ENCODE results near the gene RLBP1. TPM values are rescaled to one million over a fixed set of nuclear protein-coding genes. Genes with fewer than 3 reads are reported as not detected.
A peak's percentile ranks its signal among the peaks of the same experiment; 100 is the strongest.

RLBP1 gene
- total and polyA plus RNA-seq, 2 donors from 2014 or later, result not detected

DNA sequence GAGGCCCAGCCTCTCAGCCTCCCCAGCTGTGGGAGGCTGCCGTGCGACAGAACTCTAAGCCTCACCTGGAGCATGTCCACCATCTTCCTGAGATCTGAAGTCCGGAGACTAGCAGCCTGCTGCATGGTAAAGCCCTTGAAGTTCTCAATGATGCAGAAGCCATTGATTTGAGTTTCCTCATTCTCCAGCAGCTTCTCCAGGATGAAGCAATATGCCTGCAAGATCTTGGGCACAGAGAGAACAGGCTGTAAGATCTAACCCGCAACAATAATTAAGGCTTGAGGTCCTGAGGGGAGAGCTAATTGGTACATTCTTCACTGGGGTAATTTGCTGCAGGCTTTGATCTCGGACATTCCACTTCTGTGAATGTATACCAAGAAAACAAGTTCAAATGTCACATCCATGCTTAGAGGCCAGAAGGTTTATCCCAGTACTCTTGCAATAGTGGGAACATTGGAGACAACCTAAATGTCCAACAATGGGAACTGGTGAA lies 9.7 kb downstream of the RLBP1 start:
- TF ChIP-seq, protein P1, sequence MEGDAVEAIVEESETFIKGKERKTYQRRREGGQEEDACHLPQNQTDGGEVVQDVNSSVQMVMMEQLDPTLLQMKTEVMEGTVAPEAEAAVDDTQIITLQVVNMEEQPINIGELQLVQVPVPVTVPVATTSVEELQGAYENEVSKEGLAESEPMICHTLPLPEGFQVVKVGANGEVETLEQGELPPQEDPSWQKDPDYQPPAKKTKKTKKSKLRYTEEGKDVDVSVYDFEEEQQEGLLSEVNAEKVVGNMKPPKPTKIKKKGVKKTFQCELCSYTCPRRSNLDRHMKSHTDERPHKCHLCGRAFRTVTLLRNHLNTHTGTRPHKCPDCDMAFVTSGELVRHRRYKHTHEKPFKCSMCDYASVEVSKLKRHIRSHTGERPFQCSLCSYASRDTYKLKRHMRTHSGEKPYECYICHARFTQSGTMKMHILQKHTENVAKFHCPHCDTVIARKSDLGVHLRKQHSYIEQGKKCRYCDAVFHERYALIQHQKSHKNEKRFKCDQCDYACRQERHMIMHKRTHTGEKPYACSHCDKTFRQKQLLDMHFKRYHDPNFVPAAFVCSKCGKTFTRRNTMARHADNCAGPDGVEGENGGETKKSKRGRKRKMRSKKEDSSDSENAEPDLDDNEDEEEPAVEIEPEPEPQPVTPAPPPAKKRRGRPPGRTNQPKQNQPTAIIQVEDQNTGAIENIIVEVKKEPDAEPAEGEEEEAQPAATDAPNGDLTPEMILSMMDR (IDR thresholded peaks at IDR 0.05; ENCODE audit: borderline replicate concordance, extremely low read depth, insufficient read depth), result no peak
- intact Hi-C loops (cut with DNase I), result no loop called here
- Histone ChIP-seq H3K36me3 (ENCODE audit: control insufficient read depth in 2 of 3, insufficient read depth in 3 of 3, low read length in 3 of 3) (no peaks in the 10 kb centered on the region), H3K4me3 (ENCODE audit: low read length in 3 of 3) (no peak overlapping the region), H3K27ac (ENCODE audit: low read depth in 2 of 2, low read length in 2 of 2) (no peak overlapping the region), H3K4me1 (ENCODE audit: control insufficient read depth in 2 of 3, insufficient read depth in 2 of 3, low read depth in 1 of 3, low read length in 3 of 3) (no peaks in the 10 kb centered on the region), H3K9me3 (ENCODE audit: control insufficient read depth in 2 of 3, insufficient read depth in 1 of 3, low read length in 3 of 3) (no peaks in the 10 kb centered on the region), H3K9ac (ENCODE audit: low read length in 3 of 3) (no peak overlapping the region), H3K27me3 (ENCODE audit: control insufficient read depth, insufficient read depth, low read length) (no peaks in the 10 kb centered on the region)
- FAIRE-seq (no peak), DNase-seq (peak in 1 of 5 donors; percentile 27)

DNA sequence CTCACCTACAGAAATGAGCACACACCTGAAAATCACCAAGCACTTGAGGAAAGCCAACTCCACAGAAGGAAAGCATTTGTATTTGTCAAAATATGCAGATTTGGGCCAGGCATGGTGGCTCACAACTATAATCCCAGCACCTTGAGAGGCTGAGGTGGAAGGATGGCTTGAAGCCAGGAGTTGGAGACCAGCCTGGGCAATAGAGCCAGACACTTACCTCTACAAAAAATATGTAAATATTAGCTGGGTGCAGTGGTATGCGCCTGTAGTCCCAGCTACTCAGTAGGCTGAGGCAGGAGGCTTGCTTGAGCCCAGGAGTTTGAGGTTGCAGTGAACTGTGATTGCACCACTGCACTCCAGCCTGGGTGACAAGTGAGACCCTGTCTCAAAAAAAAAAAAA lies 12.3 kb downstream of the RLBP1 start:
- no peak overlapping the region for H3K9ac ChIP-seq (ENCODE audit: low read length in 3 of 3)
- no peak overlapping the region for H3K4me3 ChIP-seq (ENCODE audit: low read length in 3 of 3)
- H3K27me3 ChIP-seq (ENCODE audit: control insufficient read depth, insufficient read depth, low read length), result no peaks in the 10 kb centered on the region
- FAIRE-seq, result no peak
- intact Hi-C loops (cut with DNase I), result no loop called here
- no peaks in the 10 kb centered on the region for H3K9me3 ChIP-seq (ENCODE audit: control insufficient read depth in 2 of 3, insufficient read depth in 1 of 3, low read length in 3 of 3)
- H3K27ac ChIP-seq (ENCODE audit: low read depth in 2 of 2, low read length in 2 of 2), result no peak overlapping the region
- H3K4me1 ChIP-seq (ENCODE audit: control insufficient read depth in 2 of 3, insufficient read depth in 2 of 3, low read depth in 1 of 3, low read length in 3 of 3), result no peaks in the 10 kb centered on the region
- H3K36me3 ChIP-seq (ENCODE audit: control insufficient read depth in 2 of 3, insufficient read depth in 3 of 3, low read length in 3 of 3), result no peaks in the 10 kb centered on the region
- TF ChIP-seq, protein P1 (IDR thresholded peaks at IDR 0.05; ENCODE audit: borderline replicate concordance, extremely low read depth, insufficient read depth), result no peak
- DNase-seq, result no peak

DNA sequence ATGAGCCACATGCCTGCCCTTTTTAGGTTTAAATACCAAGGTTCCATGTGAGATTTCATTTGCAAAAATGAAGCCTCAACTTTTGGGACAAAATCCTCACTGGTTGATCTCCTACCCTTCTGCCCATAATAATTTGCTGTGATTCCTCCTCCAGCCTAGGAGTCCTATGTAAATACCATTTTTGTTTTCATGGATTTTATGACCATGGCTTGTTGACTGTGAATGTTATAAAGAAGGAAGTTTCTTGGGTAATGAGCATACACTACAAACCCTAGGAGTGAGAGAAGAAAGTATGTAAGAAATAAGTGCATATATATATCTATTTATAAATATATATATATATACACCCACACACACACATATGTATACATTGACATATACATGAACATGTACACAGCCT lies 13.1 kb downstream of the RLBP1 start:
- Histone ChIP-seq H3K4me1 (ENCODE audit: control insufficient read depth in 2 of 3, insufficient read depth in 2 of 3, low read depth in 1 of 3, low read length in 3 of 3) (no peaks in the 10 kb centered on the region), H3K9ac (ENCODE audit: low read length in 3 of 3) (no peak overlapping the region), H3K27me3 (ENCODE audit: control insufficient read depth, insufficient read depth, low read length) (no peaks in the 10 kb centered on the region), H3K9me3 (ENCODE audit: control insufficient read depth in 2 of 3, insufficient read depth in 1 of 3, low read length in 3 of 3) (no peaks in the 10 kb centered on the region), H3K36me3 (ENCODE audit: control insufficient read depth in 2 of 3, insufficient read depth in 3 of 3, low read length in 3 of 3) (no peaks in the 10 kb centered on the region), H3K4me3 (ENCODE audit: low read length in 3 of 3) (no peak overlapping the region), H3K27ac (ENCODE audit: low read depth in 2 of 2, low read length in 2 of 2) (no peak overlapping the region)
- intact Hi-C loops (cut with DNase I), result no loop called here
- DNase-seq (no peak), FAIRE-seq (no peak)
- TF ChIP-seq, protein P1 (IDR thresholded peaks at IDR 0.05; ENCODE audit: borderline replicate concordance, extremely low read depth, insufficient read depth), result no peak

DNA sequence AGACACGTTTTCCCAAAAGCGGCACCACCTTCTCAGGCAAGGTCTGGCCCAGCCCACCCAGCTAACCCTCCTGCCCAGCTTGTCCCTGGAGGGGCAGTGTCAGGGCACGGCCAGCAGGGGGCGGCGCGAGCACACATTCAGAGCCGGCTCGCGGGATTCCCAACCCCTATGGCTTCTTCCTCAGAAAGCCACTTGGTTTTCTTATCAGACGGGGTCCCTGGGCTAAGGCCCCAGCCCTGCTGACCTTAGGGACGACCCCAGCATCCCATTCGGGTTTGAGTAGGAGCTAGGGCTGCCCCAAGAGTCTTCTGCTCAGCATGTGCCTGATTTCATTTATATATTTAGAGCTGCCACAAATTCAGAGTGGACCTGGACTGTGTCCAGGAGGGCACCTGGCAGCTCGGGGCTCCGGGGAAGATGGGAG lies 14.5 kb downstream of the RLBP1 start:
- FAIRE-seq (no peak), DNase-seq (peak; percentile 72 to 86 (median 84))
- Histone ChIP-seq H3K4me1 (ENCODE audit: control insufficient read depth in 2 of 3, insufficient read depth in 2 of 3, low read depth in 1 of 3, low read length in 3 of 3) (no peaks in the 10 kb centered on the region), H3K27me3 (ENCODE audit: control insufficient read depth, insufficient read depth, low read length) (no peaks in the 10 kb centered on the region), H3K4me3 (ENCODE audit: low read length in 3 of 3) (no peak overlapping the region), H3K27ac (ENCODE audit: low read depth in 2 of 2, low read length in 2 of 2) (no peak overlapping the region), H3K9ac (ENCODE audit: low read length in 3 of 3) (no peak overlapping the region), H3K36me3 (ENCODE audit: control insufficient read depth in 2 of 3, insufficient read depth in 3 of 3, low read length in 3 of 3) (no peaks in the 10 kb centered on the region), H3K9me3 (ENCODE audit: control insufficient read depth in 2 of 3, insufficient read depth in 1 of 3, low read length in 3 of 3) (no peaks in the 10 kb centered on the region)
- intact Hi-C loops (cut with DNase I), result no loop called here
- TF ChIP-seq, protein P1 (IDR thresholded peaks at IDR 0.05; ENCODE audit: borderline replicate concordance, extremely low read depth, insufficient read depth), result peak; percentile 80

Measured in kidney (tissue), 14 donors.